NOMO-1 (cell line): ENCODE results near the gene PCSK4.

Experiments used
- DNase-seq, 2 experiments: peaks; one replicate each; lab custom pipeline; 2025; ENCODE audit not compliant: unreplicated experiment in 2 of 2; lab: John Stamatoyannopoulos, UW

The PCSK4 gene

DNA sequence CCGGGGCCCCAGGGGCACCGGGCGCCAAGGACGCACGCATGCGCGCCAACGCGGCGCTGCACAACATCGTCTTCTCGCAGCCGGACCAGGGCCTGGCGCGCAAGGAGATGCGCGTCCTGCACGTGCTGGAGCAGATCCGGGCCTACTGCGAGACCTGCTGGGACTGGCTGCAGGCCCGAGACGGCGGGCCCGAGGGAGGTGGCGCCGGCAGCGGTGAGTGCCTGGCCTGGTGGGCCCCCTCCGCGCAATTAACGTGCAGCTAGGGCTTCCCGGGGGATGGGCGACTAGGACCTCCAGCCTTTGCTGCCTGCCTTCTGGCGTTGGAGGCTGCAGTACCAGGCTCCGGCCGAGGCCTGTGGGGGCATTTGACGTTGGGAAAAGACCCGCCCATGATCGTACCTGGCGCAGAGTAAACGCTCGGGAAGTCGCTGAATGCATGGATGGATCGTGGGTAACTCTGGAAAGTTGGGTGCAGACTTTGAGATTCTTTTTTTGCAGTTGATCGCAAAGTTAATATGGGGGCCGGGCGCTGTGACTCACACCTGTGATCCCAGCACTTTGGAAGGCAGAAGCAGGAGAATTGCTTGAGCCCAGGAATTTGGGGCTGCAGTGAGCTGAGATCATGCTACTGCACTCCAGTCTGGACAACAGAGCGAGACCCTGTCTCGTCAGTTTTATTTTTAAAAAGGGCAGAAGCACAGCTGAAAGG lies 33.0 kb downstream of the PCSK4 start:
- DNase-seq = no peak

- no peak for DNase-seq
Observed at GRCh38 chr19:1456121-1456900, 33.8 kb downstream of the PCSK4 start.

- no peak for DNase-seq
Observed at GRCh38 chr19:1455336-1456120, 34.6 kb downstream of the PCSK4 start.

- no peak for DNase-seq
Observed at GRCh38 chr19:1455002-1455335, 35.2 kb downstream of the PCSK4 start.

GRCh38 chr19:1453525-1454364 lies 36.4 kb downstream of the PCSK4 start:
- no peak for DNase-seq

DNA sequence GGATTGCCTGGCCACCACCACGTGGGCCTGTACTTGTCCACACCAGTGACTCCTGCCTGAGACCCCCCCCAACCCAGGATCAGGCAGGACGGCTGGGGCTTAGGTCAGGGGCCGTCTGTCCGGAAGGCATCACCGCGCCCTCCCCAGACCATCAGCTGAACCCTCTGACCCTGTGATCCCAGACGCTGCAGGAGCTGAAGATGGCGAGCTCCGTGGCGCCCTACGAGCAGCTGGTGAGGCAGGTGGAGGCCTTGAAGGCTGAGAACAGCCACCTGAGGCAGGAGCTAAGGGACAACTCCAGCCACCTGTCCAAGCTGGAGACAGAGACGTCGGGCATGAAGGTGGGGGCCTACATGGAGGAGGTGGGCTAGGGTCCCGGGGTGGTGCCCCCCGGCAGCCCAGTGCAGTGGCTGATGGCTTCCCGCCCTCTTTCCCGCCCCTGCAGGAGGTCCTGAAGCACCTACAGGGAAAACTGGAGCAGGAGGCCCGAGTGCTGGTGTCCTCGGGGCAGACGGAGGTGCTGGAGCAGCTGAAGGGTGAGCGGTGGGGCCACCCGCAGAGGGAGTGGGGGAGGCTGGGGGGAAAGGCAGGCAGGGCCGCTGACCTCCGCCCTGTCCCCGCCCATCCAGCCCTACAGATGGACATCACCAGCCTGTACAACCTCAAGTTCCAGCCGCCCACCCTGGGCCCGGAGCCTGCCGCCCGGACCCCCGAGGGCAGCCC lies 37.2 kb downstream of the PCSK4 start:
- DNase-seq = no peak

GRCh38 chr19:1451916-1452801 lies 38.0 kb downstream of the PCSK4 start:
- DNase-seq = no peak

- DNase-seq = no peak
Observed at GRCh38 chr19:1450735-1451731, 39.1 kb downstream of the PCSK4 start.

GRCh38 chr19:1449467-1450442 lies 40.4 kb downstream of the PCSK4 start, which contains the start of gene APC2:
Gene APC2, plus strand, starts transcription at chr19:1450121. Its CDS starts 2,881 bp downstream, at chr19:1453002.
- no peak for DNase-seq

DNA sequence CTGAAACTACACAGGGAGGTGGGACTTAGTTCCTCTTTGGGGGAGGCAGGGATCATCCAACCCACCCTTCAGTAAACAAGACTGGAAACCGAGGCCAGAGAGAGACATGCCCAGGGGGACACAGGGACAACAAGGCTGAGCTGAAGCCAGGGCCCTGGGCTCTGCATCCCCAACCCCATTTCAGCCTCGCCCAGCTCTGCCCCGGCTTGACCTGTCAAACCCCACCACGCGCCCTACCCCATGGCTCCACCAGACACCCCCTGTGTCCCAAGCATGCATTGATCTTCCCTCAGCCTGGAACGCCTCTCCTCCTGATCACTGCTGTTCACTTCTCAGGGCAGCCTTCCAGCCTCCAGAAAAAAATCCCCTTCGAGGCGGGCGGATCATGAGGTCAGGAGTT lies 42.2 kb downstream of the PCSK4 start:
- DNase-seq = no peak

GRCh38 chr19:1447504-1447903 lies 42.6 kb downstream of the PCSK4 start:
- no peak for DNase-seq

GRCh38 chr19:1446713-1447481 lies 43.3 kb downstream of the PCSK4 start:
- DNase-seq = no peak

- no peak for DNase-seq
Observed at GRCh38 chr19:1445932-1446712, 44.0 kb downstream of the PCSK4 start.

GRCh38 chr19:1445185-1445931 lies 44.8 kb downstream of the PCSK4 start:
- peak; percentile 51 to 74 for DNase-seq
